HG02884 (cell line): ENCODE data around the gene DNASE1.

ENCODE experiments used
- ATAC-seq: cut with Tn5 transposase; IDR thresholded peaks from one replicate; pipeline ENCODE4 v1.9.1; 2021; ENCODE audit warnings: mild to moderate bottlenecking, moderate library complexity; ENCODE audit not compliant: unreplicated experiment

The DNASE1 gene

GRCh38 chr16:3694051-3694450, 39.6 kb downstream of the DNASE1 start:
- ATAC-seq, result no peak

DNA sequence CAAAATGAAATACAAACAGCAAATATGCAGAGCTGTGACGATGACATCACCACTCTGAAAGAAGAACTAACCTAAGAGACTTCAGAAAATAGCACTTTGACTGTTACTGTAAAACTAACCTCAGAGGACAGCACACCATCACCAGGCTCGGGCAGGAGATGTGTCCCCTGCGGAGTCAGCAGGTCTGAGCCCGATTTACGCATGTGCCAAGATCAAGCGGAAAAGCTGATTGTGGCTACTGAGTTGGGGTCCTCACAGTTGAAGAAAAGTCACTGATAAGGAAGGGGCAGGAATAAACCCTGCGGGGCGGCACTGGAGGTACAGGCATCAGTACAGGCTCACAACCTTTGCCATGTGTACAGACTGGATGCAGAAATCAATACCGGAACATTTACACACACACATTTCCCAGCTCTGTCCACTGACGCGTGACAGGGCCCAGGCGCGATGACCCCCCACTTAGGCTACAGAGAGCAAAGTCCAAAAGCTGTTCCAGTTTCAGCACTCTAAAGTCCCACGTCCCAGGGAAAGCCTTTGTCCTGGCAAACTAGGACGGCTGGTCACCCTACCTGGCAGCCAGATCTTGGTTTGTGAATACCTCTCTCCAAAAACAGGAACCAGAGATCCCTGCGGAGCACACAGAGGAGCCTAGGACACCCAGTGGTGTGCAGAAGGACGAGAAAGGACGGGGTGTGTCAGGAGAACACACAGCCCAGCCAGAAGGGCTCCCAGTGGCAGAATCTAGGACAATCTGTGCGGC, 41.3 kb downstream of the DNASE1 start:
- no peak for ATAC-seq

GRCh38 chr16:3696425-3697218, 42.1 kb downstream of the DNASE1 start:
- no peak for ATAC-seq

DNA sequence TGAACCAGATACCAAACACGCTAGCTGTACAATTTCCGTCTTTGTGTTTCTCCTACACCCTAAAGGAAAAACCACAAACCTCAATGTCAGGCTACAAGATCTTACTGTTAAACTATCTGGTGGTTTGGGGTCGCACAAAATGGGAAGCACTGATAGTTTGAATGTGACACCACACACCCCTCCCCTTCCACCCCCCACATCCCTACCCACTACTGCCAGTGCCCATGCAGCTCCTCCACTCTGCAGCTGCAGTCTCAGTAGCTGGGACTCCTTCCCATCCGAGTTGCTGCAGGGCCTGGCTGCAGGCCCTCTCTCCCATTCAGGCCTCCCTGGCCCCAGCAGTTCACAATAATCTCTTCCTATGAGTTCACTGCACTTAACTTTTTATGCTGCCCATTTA, 44.5 kb downstream of the DNASE1 start:
- no peak for ATAC-seq

DNA sequence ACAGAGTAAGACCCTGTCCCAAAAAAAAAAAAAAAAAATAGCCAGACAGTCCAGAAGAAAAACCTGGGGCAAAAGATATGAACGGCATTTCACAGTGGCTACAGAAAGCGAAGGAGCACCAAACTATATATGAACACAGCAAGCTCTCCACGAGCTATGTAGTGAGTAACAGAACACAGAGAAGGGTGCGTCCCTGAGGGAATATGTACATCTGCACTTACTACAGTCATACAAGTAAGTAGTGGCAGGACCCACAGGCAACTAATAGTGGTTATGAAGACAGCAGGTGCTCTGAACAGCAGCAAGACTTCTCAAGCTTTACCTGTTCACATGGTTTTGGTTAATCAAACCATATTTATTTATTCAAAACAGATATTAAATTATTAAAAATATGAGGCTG, 47.0 kb downstream of the DNASE1 start:
- ATAC-seq, result no peak

- no peak for ATAC-seq
These were observed 47.6 kb downstream of the DNASE1 start for GRCh38 chr16:3702082-3702481.

- no peak for ATAC-seq
These were observed 51.9 kb downstream of the DNASE1 start for GRCh38 chr16:3706253-3707012.
